Occipital lobe (tissue), 2 donors: ENCODE data around the gene ARF3. TPM values are rescaled to one million over a fixed set of nuclear protein-coding genes. Genes with fewer than 3 reads are reported as not detected.

ENCODE experiments used
- DNase-seq: peaks from one replicate; lab custom pipeline; 2025; lab: John Stamatoyannopoulos, UW
- total RNA-seq: library from RNA; depleted of rRNA; stranded (reverse); fragments of >200 nt; gene quantifications from one replicate; pipeline ENCODE4 v1.2.3, GENCODE V29; 2014

ARF3 gene
- total RNA-seq, 1 donor from 2014 or later = 67.5 TPM

DNA sequence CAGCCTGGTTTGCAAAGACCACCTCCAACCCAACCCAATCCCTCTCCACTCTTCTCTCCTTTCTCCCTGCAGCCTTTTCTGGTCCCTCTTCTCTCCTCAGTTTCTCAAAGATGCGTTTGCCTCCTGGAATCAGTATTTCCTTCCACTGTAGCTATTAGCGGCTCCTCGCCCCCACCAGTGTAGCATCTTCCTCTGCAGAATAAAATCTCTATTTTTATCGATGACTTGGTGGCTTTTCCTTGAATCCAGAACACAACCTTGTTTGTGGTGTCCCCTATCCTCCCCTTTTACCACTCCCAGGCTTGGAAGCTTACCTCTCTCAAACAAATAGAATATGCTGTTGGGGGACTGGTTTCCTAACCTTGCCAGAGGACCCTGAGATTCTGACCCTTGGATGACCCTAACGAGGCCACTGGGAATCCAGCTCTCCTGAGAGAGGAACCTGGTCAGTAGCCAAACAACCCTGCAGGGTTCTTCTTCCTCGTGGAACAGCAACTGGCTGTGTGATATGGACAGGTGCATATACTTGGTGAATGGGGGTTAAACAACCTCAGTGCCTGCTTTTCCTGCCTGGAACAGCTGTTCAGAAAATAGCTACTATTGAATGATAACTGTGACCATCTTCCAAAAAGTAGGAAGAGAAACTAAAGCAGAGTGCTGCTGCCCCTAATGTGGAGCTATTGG lies 25.3 kb upstream of the ARF3 start:
- no peak for DNase-seq

DNA sequence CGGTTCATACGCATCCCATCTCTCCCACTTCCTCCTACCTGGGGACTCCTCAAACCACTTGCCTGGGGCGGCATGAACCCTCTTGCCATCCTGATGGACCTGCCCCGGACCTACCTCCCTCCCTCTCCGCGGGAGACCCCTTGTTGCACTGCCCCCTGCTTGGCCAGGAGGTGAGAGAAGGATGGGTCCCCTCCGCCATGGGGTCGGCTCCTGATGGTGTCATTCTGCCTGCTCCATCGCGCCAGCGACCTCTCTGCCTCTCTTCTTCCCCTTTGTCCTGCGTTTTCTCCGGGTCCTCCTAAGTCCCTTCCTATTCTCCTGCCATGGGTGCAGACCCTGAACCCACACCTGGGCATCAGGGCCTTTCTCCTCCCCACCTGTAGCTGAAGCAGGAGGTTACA lies 24.5 kb upstream of the ARF3 start:
- DNase-seq = no peak

DNA sequence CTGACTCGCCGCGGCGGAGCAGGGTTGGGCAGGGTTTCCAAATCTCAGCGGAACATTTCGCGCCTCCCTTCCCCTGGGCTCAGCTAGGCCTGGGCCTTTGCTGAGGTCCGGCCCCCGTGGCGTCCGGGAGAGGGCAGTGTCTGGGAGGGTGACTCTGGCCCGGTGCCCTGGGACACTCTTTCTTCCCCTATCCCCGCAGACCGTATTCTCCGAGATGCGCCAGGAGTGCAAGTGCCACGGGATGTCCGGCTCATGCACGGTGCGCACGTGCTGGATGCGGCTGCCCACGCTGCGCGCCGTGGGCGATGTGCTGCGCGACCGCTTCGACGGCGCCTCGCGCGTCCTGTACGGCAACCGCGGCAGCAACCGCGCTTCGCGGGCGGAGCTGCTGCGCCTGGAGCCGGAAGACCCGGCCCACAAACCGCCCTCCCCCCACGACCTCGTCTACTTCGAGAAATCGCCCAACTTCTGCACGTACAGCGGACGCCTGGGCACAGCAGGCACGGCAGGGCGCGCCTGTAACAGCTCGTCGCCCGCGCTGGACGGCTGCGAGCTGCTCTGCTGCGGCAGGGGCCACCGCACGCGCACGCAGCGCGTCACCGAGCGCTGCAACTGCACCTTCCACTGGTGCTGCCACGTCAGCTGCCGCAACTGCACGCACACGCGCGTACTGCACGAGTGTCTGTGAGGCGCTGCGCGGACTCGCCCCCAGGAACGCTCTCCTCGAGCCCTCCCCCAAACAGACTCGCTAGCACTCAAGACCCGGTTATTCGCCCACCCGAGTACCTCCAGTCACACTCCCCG lies 23.9 kb upstream of the ARF3 start:
- no peak for DNase-seq

DNA sequence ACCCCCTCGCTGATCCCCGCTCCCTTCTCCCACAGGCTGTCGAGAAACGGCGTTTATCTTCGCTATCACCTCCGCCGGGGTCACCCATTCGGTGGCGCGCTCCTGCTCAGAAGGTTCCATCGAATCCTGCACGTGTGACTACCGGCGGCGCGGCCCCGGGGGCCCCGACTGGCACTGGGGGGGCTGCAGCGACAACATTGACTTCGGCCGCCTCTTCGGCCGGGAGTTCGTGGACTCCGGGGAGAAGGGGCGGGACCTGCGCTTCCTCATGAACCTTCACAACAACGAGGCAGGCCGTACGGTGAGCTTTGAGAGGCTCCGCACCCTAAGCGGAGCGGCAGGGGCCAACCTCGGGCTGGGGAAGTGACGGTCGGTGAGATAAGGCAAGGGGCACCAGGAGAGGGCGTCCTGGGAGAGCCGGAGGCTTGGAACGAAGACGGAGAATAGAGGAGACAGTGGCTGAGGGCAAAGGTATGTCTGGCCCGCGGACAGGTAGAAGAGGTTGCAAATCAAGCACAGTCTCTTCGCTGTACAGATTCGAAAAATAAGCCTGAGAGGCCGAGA lies 23.2 kb upstream of the ARF3 start:
- no peak for DNase-seq

DNA sequence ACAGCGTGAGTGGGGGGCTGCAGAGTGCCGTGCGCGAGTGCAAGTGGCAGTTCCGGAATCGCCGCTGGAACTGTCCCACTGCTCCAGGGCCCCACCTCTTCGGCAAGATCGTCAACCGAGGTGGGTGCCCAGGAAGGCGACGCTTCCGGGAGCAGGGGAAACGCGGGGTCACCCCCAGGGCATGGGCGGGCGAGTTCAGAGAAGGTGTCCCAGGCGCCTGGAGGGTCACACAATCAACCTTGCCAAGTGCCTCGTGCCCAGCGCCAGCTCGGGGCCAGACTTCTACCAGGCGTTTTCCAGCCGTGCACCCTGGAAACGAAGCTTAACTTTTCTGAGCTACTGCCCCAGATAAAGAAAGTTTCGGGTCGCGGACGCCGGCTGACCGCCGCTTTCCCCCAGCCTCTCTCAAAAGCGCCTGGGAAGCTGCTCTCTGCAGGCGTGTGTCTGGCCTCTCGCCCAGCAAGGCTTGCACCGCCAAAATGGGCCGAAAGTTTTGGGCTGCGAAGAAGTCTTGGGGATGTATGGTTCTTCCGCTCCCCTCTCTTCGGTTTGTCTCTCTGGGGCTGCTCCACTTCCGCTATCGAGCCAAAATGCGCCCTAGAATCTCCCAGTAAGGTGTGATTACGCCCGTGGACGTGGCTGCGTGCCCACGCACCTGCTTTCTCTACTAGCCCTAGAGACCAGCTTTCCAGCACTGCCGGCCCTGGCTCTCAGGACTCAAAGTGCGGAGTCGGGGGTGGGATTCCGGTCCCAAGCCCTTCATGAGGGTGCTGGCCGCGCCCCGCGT lies 22.5 kb upstream of the ARF3 start:
- DNase-seq = no peak

DNA sequence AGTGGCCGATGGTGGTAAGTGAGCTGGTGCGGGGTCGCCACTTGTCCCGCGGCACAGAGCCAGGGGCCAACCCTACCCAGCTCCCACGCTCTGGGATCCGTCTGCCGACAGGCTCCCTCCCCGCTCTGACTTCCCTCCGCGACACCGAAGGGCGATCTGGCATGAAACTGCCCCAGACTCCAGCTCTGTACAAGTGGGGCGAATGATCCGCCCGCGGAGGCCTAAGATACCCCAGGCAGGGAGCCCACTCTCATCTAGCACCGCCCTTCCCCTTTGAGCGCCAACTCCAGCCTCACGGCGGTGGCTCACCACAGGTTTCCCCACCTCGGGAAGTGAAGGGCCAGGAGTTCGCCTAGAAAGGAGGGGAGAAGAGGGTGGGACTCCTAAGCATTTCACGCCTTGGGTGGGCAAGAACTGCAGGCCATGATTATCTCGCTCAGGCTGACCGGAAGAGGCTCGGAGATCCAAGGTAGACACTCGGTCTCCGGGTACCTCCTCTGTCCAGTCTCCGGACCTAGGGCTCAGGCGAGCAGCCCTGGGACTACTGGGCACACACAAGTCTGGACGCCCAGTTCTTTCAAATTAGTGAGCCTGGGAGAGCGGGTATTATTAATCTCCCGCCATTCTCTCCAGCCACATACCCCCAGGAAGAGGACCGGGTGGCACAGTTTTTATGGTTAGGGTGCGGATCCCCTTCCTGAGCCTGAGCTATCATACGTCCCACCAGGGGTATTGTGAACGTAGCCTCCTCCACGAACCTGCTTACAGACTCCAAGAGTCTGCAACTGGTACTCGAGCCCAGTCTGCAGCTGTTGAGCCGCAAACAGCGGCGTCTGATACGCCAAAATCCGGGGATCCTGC lies 21.7 kb upstream of the ARF3 start:
- DNase-seq = no peak

DNA sequence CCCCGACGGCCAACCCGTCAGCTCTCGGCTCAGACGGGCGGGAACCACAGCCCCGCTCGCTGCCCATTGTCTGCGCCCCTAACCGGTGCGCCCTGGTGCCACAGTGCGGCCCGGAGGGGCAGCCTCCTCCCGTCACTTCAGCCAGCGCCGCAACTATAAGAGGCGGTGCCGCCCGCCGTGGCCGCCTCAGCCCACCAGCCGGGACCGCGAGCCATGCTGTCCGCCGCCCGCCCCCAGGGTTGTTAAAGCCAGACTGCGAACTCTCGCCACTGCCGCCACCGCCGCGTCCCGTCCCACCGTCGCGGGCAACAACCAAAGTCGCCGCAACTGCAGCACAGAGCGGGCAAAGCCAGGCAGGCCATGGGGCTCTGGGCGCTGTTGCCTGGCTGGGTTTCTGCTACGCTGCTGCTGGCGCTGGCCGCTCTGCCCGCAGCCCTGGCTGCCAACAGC lies 21.0 kb upstream of the ARF3 start, which contains the start of gene WNT1:
Gene WNT1, plus strand, starts transcription at position 32 of the 450 bp plus-strand sequence. Its CDS starts 329 bp downstream, at position 361.
- no peak for DNase-seq

DNA sequence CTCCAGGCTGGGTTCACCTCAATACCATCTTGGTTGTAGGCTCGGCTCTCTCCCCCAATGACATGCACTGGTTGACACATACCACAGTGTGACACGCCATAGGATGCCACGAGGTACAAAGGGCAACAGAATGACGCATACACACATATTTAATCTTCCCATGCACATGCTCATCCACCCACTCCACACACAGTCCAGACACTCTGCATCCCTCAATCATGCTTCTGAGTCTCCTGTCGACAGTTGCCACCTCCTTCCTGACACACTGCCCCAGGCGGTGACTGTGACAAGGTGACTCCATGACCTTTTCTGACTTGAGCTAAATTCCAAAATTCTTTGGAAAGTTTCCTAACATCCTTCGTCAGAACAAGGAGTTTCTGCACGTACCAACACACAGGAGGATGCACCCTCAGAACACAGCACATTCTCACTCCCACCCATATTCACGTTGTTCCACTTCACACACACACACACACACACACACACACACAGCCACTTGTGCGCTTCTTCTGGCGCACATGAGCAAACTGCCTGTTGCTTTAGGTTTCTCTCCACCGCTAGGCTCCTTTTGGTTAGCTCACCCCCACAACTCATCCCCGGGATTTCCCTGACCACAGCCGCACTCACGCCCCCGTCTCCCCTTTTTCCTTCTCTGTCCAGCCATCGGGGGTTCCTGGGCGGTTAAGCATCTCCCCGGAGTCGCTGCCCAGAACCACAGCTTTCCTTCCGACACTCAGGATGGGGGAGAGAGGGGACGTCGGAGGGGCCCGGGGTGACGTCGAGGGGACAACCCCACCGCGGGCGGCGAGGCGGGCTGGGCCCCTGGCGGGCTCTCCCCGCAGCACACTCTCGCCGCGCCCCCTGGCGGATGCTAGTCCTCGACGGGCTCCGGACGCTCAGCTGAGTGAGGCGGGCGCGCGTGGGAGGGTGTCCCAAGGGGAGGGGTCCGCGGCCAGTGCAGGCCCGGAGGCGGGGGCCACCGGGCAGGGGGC lies 20.3 kb upstream of the ARF3 start:
- no peak for DNase-seq

DNA sequence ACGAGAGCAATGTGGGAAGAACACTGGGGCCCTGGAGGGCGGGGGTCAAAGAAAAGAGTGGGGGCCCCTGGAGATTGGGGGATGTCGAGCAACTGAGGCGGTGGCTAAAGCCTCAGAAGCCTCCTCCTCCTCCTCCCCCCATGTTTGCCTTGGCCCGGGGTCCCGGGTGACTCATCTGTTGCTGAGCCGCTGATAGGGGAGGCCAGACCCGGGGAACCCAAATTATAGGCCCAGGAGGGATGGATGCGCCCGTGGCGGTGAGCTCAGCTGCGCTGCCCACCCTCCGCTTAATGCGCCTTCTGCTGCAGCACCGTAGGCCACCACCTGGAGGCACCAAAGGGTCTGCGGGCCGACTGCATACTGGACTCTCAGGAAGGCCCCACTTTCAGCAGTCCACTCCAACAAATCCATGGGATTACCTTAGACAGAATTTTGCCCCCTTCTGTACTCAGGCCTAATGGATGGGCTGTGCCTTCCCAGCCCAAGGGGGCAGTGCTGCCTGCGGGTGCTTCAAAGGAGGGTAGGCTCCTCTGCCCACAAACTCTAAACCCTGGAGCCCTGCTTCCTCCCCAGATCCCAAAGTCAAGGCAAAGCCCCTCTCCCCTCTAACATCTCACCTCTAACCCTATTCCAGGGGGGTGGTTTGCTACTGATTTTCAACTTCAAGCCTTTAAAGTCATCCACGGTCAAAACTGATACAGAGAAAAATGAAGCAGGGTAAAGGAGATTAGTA lies 16.8 kb upstream of the ARF3 start:
- no peak for DNase-seq

DNA sequence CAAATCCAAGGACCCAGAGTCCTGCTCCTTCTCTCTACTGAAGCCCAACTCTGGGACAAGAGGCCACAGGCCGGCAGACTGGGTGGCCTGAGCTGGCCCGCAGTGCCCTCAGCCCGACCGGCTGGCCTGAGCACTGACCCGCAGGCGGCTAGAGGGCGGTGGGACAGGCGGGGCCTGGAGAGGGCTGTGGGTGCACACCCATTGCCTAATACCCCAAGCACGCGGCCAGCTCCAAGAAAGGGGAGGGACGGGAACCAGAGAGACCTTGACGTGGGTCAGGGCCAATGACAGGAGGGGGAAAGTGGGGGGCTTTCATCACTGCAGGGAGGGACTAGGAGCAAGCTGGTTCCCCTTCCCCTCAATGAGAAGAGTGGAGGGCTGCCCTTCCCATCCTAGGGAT lies 16.2 kb upstream of the ARF3 start:
- no peak for DNase-seq

DNA sequence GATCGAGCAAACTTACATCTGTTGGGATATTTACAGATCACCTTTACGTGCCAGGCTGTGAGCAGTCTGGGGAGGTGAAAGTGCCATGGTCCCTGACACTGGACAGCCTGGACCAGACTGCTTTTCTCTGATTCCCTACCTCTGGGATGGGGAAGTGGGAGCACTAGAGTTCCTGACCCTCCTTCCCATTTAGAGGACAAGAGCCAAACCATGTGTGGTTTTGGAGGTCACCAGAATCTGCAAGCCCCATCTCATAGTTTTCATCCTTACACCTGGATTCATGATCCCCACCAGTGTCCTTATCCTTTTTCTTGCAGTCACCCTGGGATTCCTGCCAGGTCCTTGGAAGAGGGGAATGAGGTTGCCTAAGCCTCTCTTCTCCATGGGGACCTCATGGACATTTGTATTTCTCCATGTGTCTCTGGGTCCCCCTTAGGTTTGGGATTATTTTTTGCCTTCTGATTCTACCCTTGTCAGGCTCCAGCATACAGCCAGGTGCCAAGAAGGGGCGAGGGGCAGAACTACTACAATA lies 15.7 kb upstream of the ARF3 start:
- no peak for DNase-seq

DNA sequence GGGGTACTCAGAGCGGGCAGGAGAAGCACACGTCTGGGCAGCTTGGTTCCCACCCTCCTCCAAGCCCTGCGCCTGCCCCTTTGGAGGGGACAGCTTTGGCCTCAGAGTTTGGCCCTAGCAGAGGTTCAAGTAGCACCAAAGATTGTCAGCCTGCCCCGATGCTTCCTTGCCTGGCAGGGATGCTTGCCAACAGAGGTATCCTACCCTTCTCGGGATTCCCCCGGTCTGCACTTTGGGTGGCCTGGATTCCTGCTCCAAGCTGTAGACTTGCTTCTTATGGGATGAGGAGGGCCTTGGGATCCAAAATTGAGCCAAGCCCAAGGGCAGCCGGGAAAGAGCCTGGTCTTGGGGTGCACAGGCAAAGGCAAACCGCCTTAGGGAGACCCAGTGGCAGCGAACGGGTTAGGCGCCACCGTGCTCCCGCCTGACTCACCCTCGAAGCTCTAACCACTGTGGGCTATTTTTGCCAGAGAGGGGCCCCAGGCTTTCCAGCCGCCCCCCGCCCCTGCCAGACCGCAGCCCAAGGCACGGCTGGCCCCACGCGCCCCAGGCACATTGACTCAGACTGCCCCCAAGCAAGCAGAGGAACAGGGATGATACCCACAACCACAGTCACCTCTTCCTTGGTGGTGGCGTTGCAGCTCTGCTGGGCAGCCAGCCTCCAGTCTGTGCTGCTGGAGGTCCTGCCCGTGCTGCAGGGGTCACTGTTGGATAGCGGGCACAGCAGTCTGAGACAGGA lies 15.1 kb upstream of the ARF3 start:
- DNase-seq = no peak

DNA sequence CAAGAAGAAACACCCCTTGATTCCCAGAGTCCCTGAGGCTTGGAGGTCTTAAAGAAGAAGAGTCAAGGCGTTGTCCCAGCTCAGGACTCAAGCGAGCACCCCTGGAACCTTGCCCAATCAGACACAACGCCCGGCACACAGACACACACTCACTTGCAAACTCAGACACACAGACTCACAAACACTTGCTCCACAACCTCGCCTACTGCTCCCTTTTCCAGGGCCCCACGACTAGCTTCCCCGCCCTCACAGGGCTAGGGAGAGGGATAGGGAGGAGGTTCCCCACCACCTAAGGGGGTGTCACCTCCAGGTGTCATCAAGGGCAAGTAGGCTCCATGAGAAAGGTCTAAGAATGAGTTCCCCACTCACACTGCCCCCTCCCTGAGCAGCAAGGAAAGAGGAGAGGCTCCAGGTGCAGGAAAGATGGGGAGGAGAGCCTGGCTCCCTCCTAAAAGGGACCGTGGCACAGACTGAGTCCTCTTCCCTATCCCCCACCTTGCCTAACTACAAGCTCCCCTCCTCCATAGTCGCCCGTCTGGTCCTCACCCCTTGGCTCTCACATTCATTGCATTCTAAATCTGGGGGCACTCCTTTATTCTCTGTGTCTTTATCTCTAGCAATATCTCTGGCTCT lies 13.5 kb upstream of the ARF3 start:
- no peak for DNase-seq

DNA sequence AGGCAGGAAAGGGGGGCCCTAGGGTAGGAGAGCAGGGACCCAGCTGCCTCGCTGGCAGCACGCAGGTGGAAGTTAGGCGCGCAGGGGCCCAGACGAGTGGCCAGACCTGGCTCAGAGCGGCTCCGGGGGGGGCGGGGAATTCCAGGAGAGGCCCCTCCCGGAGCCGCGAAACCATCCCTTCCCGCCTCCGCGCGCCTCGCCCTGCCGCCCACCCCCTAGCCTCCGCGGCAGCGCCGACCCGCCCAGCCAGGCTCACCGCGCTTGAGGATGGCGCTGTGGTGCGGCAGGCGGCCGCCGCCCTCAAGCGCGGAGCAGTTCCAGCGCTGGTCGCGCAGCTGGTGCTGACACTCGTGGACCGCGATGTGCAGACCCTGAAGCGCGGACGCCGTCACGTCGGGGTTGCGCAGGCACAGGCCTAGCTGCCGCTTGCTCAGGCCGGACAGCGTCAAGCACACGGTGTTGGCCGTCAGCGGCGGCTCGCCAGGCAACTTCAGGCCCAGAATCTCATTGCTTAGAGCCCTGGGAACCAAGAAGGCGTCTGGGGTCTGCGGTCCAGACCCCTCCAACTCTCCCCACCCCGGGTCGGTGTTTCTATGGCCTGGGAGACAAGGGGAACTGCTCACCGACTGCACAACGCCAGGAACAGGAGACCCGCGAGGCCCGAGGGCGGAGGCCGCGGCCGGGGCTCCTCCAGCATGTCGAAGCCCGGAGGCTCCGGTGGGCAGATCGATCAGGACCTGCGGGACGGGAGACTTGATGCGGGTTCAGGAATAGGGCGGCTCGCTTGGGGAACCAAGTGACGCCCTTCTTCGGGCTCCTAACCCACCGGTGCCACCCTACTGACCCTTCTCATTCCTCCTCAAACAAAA lies 12.8 kb upstream of the ARF3 start:
- DNase-seq = no peak

DNA sequence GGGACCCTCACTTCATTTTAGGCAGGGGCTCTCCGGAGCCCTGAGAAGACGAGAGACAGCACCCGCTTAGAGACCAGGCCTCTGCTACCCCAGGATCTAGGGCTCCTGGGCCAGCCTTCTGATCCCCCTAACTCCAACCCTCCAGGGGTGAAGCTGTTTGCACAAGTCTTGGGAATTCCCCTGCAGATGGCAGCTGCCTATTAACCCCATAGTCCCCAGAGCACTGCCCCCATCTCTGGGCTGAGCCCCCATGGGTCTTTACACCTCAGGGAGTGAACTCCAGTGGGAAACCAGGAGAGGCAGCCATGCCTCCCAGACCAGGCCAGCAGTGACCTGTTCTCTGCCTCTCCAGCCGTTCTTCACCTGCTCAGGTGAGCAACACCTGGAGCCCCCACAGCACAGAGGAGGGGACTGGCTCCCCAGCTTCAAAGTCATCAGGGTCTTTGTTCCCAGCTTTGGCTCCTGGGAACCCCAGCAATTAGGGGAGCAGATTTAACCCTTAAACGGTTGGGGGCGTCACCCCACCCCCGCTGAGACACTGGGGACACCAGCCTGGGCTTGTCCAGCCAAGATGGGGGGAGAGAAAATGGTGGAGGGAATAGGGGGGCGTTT lies 12.0 kb upstream of the ARF3 start:
- no peak for DNase-seq

DNA sequence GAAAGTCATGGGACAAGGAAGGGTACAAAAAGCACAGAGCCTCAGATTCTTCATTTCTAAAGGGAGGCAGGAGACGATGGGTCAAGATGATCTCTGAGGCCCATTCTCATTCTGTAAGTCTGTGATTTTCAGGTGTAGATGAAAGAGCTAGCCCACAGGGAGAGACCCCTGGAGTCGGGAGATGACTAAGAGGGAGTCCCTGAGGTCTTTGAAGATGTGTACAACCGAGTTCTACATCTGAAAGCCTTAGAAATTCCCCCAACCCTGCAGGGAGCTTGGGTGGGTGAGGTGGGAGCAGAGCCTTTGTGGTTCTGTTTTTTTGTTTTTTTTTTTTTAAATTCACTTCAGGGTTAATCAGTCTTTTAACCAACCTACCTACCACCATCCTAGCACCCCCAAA lies 11.2 kb upstream of the ARF3 start:
- no peak for DNase-seq
